Trophoblast cell (in vitro differentiated cells and primary cell): ENCODE measurements around the gene LRRC8D.

Experiments
- DNase-seq, 2 donors: peaks; one replicate each; pipeline ENCODE4 v3.0.0-alpha.2; 2016
- H2AFZ ChIP-seq: 2 replicates; pipeline ENCODE4 v1.6.1; 2013; ENCODE audit warnings: low read length, moderate library complexity, mild to moderate bottlenecking; ENCODE audit not compliant: insufficient read depth, poor library complexity
- H2AK5ac ChIP-seq: 2 replicates; pipeline ENCODE4 v1.6.1; 2013; ENCODE audit warnings: mild to moderate bottlenecking, low read length
- H2BK120ac ChIP-seq: 2 replicates; pipeline ENCODE4 v1.6.1; 2013; ENCODE audit warnings: low read length, mild to moderate bottlenecking, moderate library complexity; ENCODE audit not compliant: insufficient read depth, poor library complexity
- H2BK12ac ChIP-seq: 2 replicates; pipeline ENCODE4 v1.6.1; 2013; ENCODE audit warnings: mild to moderate bottlenecking, low read length, moderate library complexity
- H2BK5ac ChIP-seq: 2 replicates; pipeline ENCODE4 v1.6.1; 2013; ENCODE audit warnings: low read length, low read depth, moderate library complexity, mild to moderate bottlenecking; ENCODE audit not compliant: poor library complexity
- H3K14ac ChIP-seq: 2 replicates; pipeline ENCODE4 v1.6.1; 2013; ENCODE audit warnings: mild to moderate bottlenecking, low read length
- H3K18ac ChIP-seq: 2 replicates; pipeline ENCODE4 v1.6.1; 2013; ENCODE audit warnings: mild to moderate bottlenecking, low read length
- H3K23ac ChIP-seq: 2 replicates; pipeline ENCODE4 v1.6.1; 2013; ENCODE audit warnings: low read length
- H3K27ac ChIP-seq: 2 replicates; pipeline ENCODE4 v1.5.1; 2013; ENCODE audit warnings: low read depth, mild to moderate bottlenecking, inconsistent platforms, low read length, moderate library complexity
- H3K27me3 ChIP-seq: 2 replicates; pipeline ENCODE4 v1.6.1; 2013; ENCODE audit warnings: inconsistent platforms, mild to moderate bottlenecking, low read length, moderate library complexity; ENCODE audit not compliant: insufficient read depth
- H3K36me3 ChIP-seq, 2 experiments: 1 replicate in 1 of 2; 2 replicates in 1 of 2; pipeline ENCODE4 v1.6.1; 2013; ENCODE audit warnings: low read length in 2 of 2, mild to moderate bottlenecking in 2 of 2, moderate library complexity in 1 of 2; ENCODE audit not compliant: insufficient read depth in 2 of 2, control insufficient read depth in 1 of 2
- H3K4ac ChIP-seq: 2 replicates; pipeline ENCODE4 v1.6.1; 2013; ENCODE audit warnings: low read depth, mild to moderate bottlenecking, low read length, moderate library complexity
- H3K4me1 ChIP-seq, 2 experiments: 1 replicate in 1 of 2; 2 replicates in 1 of 2; pipeline ENCODE4 v1.6.1; 2013; ENCODE audit warnings: low read length in 2 of 2, mild to moderate bottlenecking in 2 of 2, moderate library complexity in 1 of 2; ENCODE audit not compliant: insufficient read depth in 2 of 2, control insufficient read depth in 1 of 2
- H3K4me2 ChIP-seq: 2 replicates; pipeline ENCODE4 v1.6.1; 2013; ENCODE audit warnings: inconsistent platforms, mild to moderate bottlenecking, low read length, moderate library complexity
- H3K4me3 ChIP-seq: 2 replicates; pipeline ENCODE4 v1.5.1; 2013; ENCODE audit warnings: mild to moderate bottlenecking, low read depth, low read length, inconsistent platforms
- H3K79me1 ChIP-seq: one replicate; pipeline ENCODE4 v1.6.1; 2013; ENCODE audit warnings: low read length
- H3K79me2 ChIP-seq: 2 replicates; pipeline ENCODE4 v1.6.1; 2013; ENCODE audit warnings: low read length, mild to moderate bottlenecking; ENCODE audit not compliant: control insufficient read depth, insufficient read depth, poor library complexity
- H3K9ac ChIP-seq: 2 replicates; pipeline ENCODE4 v1.6.1; 2013; ENCODE audit warnings: mild to moderate bottlenecking, low read length
- H3K9me3 ChIP-seq: 2 replicates; pipeline ENCODE4 v1.6.1; 2013; ENCODE audit warnings: low read depth, mild to moderate bottlenecking, control low read depth, inconsistent platforms, low read length; ENCODE audit not compliant: insufficient read depth
- H4K12ac ChIP-seq: 2 replicates; pipeline ENCODE4 v1.6.1; 2013; ENCODE audit warnings: low read depth, mild to moderate bottlenecking, low read length, moderate library complexity
- H4K8ac ChIP-seq: 2 replicates; pipeline ENCODE4 v1.6.1; 2013; ENCODE audit warnings: low read depth, mild to moderate bottlenecking, low read length, moderate library complexity
- H4K91ac ChIP-seq: one replicate; pipeline ENCODE4 v1.6.1; 2013; ENCODE audit warnings: low read depth, mild to moderate bottlenecking, low read length, moderate library complexity
- WGBS: extraction: QIAGEN DNeasy Blood & Tissue Kit; methylation state at CpG from one replicate; pipeline ENCODE4 v1.1.7; 2013; ENCODE audit warnings: missing lambda C conversion rate; ENCODE audit not compliant: insufficient read length, insufficient coverage; ENCODE audit errors: extremely low coverage; 5-methylcytosine and 5-hydroxymethylcytosine counted together

The LRRC8D gene

DNA sequence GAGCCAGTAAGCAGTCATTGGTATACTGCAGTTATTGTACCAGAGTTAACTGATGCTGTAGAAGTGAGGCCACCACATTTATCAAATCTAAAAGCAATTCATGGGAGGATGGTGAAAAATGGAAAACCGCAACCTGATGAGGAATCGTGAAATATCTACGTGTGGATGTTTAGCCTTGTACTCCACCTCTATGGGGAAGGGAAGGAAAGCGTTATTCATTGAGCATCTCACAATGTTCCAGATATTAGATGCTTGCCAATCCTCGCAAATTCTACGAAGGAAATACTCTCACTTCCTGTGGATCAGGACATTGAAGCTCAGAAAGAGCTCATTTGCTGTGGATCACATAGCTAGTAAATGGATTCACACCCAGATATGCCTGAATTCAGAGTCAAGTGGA lies 77.3 kb downstream of the LRRC8D start:
- H3K4me1 ChIP-seq, result peaks cover 2 to 13% of the 10 kb centered on the region in 2 experiments
- H3K9me3 ChIP-seq, result no peaks in the 10 kb centered on the region
- no peak overlapping the region for H2BK5ac ChIP-seq
- H4K8ac ChIP-seq, result no peak overlapping the region
- no peak overlapping the region for H4K12ac ChIP-seq
- no peaks in the 10 kb centered on the region for H3K27me3 ChIP-seq
- no peak overlapping the region for H3K14ac ChIP-seq
- no peak overlapping the region for H3K27ac ChIP-seq
- no peak overlapping the region for H2BK120ac ChIP-seq
- H3K23ac ChIP-seq, result no peak overlapping the region
- H3K4ac ChIP-seq, result no peak overlapping the region
- DNase-seq, result no peak
- peaks cover 0 to 2% of the 10 kb centered on the region in 2 experiments for H3K36me3 ChIP-seq
- no peak overlapping the region for H3K4me3 ChIP-seq
- H4K91ac ChIP-seq, result no peak overlapping the region
- no peak overlapping the region for H2BK12ac ChIP-seq
- peaks cover 2% of the 10 kb centered on the region for H3K79me1 ChIP-seq
- H3K18ac ChIP-seq, result no peak overlapping the region
- WGBS, result no CpG with 5 or more reads among the region's 6 CpGs
- no peak overlapping the region for H2AK5ac ChIP-seq
- H3K4me2 ChIP-seq, result no peak overlapping the region
- no peak overlapping the region for H3K9ac ChIP-seq
- no peaks in the 10 kb centered on the region for H3K79me2 ChIP-seq
- H2AFZ ChIP-seq, result no peak overlapping the region

DNA sequence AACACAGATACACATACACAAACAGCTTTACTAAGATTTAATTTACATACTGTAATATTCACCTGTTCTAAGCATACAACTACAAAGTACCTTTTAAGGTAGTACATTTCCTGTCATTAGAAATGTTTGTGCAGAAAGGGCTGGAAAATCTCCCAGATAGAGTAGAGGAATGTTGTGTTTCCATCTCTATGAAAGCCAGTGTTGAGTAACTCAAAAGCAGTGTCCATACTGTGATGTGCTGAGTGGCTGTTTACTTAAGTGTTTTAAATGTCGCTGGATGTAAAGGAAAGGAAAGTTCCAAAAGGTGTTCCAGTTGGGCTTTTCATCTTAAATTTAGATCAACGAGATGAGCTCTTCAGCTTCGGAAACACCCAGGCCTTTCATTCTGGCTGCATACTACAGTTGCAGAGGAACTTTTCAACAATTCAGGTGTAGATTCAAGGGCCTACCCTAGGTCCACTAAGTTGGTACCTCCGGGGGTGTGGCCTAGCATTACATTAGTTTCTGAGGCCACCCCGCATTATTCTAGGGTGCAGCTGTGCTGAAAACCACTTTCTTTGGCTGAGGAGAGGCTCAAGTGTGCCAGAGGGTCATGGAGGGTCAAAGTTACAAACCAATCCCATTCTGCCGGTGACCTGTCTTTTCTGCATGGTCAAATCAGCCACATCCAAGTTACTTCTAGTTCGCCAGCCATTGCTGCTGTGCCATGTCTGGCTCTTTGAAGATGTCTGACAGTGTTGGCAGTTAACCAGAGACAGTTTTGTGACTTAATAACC lies 78.1 kb downstream of the LRRC8D start:
- Histone ChIP-seq H4K12ac (no peak overlapping the region), H3K79me1 (peaks cover 4% of the 10 kb centered on the region), H3K4me3 (no peak overlapping the region), H3K27me3 (no peaks in the 10 kb centered on the region), H3K36me3 (peaks cover 0 to 2% of the 10 kb centered on the region in 2 experiments), H2AFZ (no peak overlapping the region), H2BK12ac (no peak overlapping the region), H3K18ac (no peak overlapping the region), H3K9me3 (no peaks in the 10 kb centered on the region), H3K4ac (no peak overlapping the region), H2BK5ac (no peak overlapping the region), H4K8ac (no peak overlapping the region), H2BK120ac (no peak overlapping the region), H3K14ac (no peak overlapping the region), H3K9ac (no peak overlapping the region), H3K79me2 (no peaks in the 10 kb centered on the region), H3K27ac (no peak overlapping the region), H2AK5ac (no peak overlapping the region), H3K4me2 (no peak overlapping the region), H3K4me1 (peaks cover 1 to 11% of the 10 kb centered on the region in 2 experiments), H3K23ac (no peak overlapping the region), H4K91ac (no peak overlapping the region)
- no peak for DNase-seq
- no CpG with 5 or more reads among the region's 7 CpGs for WGBS

DNA sequence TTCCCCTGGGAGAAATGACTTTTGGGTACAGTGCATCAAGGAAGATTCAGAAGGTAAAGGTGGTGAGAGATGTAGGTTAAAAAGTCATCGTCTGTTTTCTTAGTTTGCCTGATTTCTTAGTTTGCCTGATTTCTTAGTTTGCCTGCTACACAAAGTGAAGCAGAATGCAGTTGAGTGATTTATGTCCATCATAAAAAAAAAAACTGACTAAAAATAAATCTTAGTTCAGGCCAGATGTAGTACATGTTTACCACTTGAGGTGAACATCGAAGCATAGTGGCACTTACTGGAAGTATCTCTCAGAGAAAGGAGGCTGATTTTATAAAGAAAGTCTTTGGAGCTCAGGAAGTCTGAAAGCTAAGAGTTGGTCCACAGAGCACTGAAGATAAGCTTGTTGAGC lies 79.5 kb downstream of the LRRC8D start:
- H4K91ac ChIP-seq, result no peak overlapping the region
- H3K79me2 ChIP-seq, result no peaks in the 10 kb centered on the region
- no peak overlapping the region for H3K4me2 ChIP-seq
- no CpG with 5 or more reads among the region's 2 CpGs for WGBS
- no peaks in the 10 kb centered on the region for H3K9me3 ChIP-seq
- peaks cover 0 to 8% of the 10 kb centered on the region in 2 experiments for H3K4me1 ChIP-seq
- DNase-seq, result no peak
- peak overlapping the region; percentile 1 for H3K23ac ChIP-seq
- H4K8ac ChIP-seq, result no peak overlapping the region
- H3K18ac ChIP-seq, result no peak overlapping the region
- H2BK120ac ChIP-seq, result no peak overlapping the region
- peaks cover 6% of the 10 kb centered on the region for H3K79me1 ChIP-seq
- H3K36me3 ChIP-seq, result peaks cover 0 to 2% of the 10 kb centered on the region in 2 experiments
- no peak overlapping the region for H2BK5ac ChIP-seq
- H4K12ac ChIP-seq, result no peak overlapping the region
- no peak overlapping the region for H2BK12ac ChIP-seq
- H3K9ac ChIP-seq, result no peak overlapping the region
- H3K27me3 ChIP-seq, result no peaks in the 10 kb centered on the region
- H3K4me3 ChIP-seq, result no peak overlapping the region
- H3K4ac ChIP-seq, result no peak overlapping the region
- H2AFZ ChIP-seq, result no peak overlapping the region
- no peak overlapping the region for H2AK5ac ChIP-seq
- H3K27ac ChIP-seq, result no peak overlapping the region
- no peak overlapping the region for H3K14ac ChIP-seq

DNA sequence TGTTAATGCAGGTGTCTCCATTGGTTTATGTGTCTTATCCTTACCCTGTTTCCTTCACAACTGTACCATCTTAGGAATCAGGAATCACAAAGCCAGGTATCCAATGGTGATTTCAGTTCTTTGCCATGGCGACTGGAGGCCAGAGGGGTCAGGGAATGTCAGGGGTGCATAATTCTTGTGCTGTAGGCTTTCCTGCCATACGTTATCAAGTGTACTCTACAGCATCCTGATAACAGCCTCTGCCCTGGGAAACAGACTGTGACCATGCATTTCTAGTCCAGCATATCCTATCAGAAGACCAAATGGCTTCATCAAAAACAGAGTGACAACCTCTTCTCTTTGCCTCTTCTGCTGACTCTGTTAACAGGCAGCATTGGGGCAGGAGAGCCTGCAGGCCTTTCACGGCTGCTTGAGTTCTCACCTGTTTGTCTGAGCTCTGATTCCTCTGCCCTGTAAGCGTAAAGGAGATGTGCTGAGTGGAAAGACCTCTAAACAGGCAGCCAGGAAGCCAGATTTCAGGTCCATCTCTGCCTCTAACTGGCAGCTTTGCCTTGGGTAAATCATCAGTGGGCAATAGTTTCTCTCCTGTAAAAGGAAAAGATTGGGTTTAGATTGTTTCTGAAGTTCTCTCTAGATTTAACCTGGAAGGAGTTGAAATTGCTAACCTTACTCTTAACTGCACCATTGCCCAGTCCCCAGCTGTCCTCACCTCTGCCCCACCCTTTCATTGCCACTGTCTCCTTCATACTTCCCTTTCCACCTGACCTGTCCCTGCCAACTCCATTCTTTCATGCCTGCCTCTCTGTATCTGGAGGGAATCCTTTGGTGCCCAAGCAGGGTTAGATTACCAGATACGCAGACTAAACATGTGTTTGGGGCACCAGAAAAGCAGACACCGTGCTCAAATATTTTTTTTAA lies 80.2 kb downstream of the LRRC8D start:
- Histone ChIP-seq H3K4me3 (no peak overlapping the region), H3K79me2 (no peaks in the 10 kb centered on the region), H3K4me2 (no peak overlapping the region), H4K91ac (no peak overlapping the region), H4K12ac (no peak overlapping the region), H3K27ac (no peak overlapping the region), H3K27me3 (no peaks in the 10 kb centered on the region), H4K8ac (no peak overlapping the region), H3K4me1 (peaks cover 5 to 13% of the 10 kb centered on the region in 2 experiments), H3K79me1 (peaks cover 7% of the 10 kb centered on the region), H3K4ac (no peak overlapping the region), H3K23ac (no peak overlapping the region), H3K9ac (no peak overlapping the region), H2AK5ac (no peak overlapping the region), H3K36me3 (peaks cover 0 to 2% of the 10 kb centered on the region in 2 experiments), H3K9me3 (no peaks in the 10 kb centered on the region), H2BK5ac (no peak overlapping the region), H3K18ac (no peak overlapping the region), H2BK120ac (no peak overlapping the region), H2AFZ (no peak overlapping the region), H2BK12ac (no peak overlapping the region), H3K14ac (no peak overlapping the region)
- no CpG with 5 or more reads among the region's 6 CpGs for WGBS
- DNase-seq, result no peak
